Esophagus squamous epithelium (tissue), 4 donors: ENCODE results near the gene ACTMAP.

ENCODE experiments used
- CTCF ChIP-seq, 6 experiments: fragments of 450-650 bp in 4 of 6; fragments of 200-600 bp in 2 of 6; sonication (generic) in 2 of 6; IDR thresholded peaks; one replicate each; pipeline ENCODE4 v1.5.1; 2016 to 2019; ENCODE audit warnings: antibody characterized with exemption in 6 of 6, mild to moderate bottlenecking in 4 of 6, moderate library complexity in 4 of 6
- POLR2A ChIP-seq, 4 donors: fragments of 450-650 bp; IDR thresholded peaks; one replicate each; pipeline ENCODE4 v1.6.1; 2017; ENCODE audit warnings: antibody characterized with exemption in 4 of 4, mild to moderate bottlenecking in 4 of 4, moderate library complexity in 3 of 4

- no peak for TF ChIP-seq CTCF (IDR thresholded peaks at IDR 0.05)
- TF ChIP-seq POLR2A (IDR thresholded peaks at IDR 0.05), result no peak
Measured at GRCh38 chr19:40747536-40747935, 2.7 kb downstream of the ACTMAP start.
